ENCODE measurements around the gene PRKCB.

Gene PRKCB

GRCh38 chr16:23962001-23962400 lies 126.2 kb downstream of the PRKCB start:
- DNase-seq = no peak

GRCh38 chr16:23964136-23964535 lies 128.4 kb downstream of the PRKCB start:
- DNase-seq = no peak

GRCh38 chr16:23965137-23965733 lies 129.5 kb downstream of the PRKCB start:
- DNase-seq = no peak

DNA sequence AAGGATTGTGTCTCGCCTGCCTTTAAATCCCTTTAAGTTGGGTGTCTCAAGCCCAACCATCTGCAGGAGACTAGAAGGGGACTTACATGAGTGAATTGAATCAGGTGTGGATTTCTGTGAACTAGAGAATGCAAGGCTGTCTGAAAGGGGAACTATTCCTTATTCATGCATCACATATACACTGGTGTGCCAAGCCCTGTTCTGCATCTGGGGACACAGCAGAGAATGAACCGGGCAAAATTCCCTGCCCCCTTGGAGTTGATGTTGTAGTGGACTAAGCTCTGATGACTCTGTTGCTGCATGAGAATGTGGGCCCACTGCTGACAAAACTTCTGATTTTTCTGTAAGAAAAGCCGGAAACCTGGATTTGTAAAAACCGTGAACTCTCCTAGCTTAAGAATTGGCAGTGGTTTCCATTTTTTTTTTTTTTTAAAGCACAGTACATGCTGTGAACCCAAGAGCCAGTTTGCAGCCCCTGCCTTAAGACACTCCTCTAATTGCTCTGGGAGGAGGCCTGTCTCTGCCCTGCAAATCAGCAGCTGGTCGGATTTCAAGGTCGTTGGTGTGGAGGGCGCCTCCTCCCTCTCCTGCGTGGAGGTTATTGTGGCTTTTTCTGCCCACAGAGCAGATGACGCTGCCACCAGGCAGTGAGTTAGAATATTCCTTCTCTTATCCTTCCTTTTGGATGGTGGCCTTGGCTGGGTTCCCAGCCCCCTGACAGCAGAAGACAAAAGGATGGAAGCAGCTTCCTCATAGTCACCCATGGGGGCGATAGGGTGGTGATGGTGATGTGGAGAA lies 131.0 kb downstream of the PRKCB start:
- peak in 1 of 56 donors; percentile 8 for DNase-seq

DNA sequence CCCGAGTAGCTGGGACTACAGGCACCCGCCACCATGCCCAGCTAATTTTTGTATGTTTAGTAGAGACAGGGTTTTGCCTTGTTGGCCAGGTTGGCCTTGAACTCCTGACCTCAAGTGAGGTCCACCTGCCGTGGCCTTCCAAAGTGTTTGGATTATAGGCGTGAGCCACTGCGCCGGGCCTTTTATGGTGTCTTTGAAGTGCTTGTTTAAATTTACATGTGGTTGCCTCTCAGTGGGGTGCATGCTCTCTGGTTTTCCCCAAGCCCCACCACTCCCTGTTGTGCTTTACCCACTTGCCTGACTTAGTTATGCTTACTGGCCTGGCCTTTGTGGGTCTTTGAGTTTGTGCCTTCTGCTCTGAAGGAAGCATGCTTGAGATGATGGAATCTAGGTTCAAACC lies 132.0 kb downstream of the PRKCB start:
- no peak for DNase-seq

- DNase-seq = no peak
Observed at GRCh38 chr16:23968176-23968575, 132.4 kb downstream of the PRKCB start.

DNA sequence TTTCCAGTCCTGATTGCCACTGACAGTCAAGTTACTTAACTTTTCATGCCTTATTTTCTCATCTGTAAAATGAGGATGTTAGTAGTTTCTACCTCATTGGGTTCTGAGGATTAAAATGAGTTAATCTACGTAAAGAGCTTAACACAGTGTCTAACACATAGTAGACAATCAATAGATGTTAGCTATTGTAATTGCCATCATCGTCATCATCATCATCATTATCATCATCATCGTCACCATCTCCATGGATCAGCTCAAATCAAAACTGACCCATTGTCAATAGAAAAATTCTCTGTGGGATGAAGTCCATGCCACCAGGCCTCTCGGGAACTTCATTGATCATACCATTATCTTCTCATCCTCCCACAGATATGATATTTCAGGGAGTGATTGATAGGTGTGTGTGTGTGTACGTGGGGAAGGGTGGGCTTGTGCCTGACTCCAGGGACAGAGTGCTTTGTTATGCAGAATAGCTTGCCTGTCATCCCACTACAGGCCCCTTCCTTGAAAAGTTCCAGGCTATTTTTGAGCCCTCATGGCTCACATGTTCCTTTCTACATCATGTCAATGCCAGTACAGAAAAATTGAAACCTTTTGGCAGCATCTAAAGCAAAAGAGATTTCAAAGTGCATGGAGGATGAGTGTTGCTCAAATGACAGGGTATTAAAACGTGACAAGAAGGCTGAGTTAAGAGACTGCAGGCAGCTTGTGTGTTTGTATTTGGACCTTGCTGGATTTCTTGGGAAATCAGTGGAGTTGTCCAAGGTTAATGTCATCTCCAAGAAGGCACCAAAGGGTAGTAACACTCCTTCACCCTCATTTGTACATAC lies 133.9 kb downstream of the PRKCB start:
- peak in 8 of 56 donors; percentile 1 to 27 (median 22) for DNase-seq

- no peak for DNase-seq
Observed at GRCh38 chr16:23974223-23974622, 138.4 kb downstream of the PRKCB start.

- peak in 5 of 56 donors; percentile 1 to 9 (median 5) for DNase-seq
Observed at GRCh38 chr16:23975293-23975692, 139.5 kb downstream of the PRKCB start.

DNA sequence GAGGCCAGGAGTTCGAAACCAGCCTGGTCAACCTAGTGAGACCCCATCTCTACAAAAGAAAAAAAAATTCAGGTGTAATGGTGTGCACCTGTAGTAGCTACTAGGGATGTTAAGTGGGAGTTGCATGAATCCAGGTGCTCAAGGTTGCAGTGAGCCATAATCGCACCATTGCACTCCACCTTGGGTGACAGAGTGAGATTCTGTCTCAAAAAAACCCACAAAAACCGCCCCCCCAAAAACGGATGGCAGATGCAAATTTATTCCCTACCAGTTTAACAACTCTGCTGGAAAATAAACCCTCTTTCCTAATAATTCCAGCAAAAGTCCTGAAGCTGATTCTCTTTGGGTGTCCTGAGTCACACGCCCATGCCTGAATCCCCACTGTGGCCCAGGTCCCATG lies 140.3 kb downstream of the PRKCB start:
- DNase-seq = peak in 6 of 56 donors; percentile 8 to 33 (median 16)

DNA sequence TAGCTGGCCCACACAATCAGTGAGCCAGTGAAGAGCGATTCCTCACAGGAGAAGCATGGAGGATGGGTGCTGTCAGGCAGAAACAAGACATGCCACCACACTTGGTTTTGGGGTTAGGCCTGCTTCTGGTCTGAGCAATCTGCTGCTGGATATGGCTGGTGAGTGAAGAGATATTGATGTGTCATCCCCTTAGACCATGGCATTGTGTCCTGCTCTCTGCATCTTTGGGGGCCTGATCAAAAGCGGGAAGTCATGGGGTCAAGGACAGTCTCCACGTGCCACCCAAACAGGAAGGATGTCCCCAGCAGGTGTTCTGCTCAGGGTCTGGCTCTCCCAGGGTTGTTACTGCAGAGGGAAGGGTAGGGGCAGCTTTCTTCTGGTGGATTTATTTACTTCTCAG lies 140.7 kb downstream of the PRKCB start:
- DNase-seq = no peak

GRCh38 chr16:23979441-23979840 lies 143.7 kb downstream of the PRKCB start:
- peak in 29 of 56 donors; percentile 3 to 75 (median 30) for DNase-seq

DNA sequence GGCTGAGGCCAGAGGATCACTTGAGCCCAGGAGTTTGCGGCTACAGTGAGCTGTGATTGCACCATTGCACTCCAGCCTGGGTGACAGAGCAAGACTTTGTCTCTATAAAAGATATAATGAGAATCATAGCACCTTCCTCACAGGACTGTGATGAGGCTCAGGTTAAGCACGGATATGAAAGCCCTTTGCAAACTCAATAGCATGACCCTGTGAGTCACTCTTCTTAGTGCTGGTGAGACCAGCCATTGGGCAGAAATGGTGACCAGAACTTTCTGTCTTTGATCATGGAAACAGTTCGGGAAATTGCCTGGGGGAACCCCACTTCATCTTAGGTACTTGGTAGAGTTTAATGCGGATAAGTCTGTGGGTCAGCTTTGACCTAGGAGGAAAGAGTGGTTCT lies 144.2 kb downstream of the PRKCB start:
- no peak for DNase-seq

- no peak for DNase-seq
Observed at GRCh38 chr16:23981429-23982399, 145.9 kb downstream of the PRKCB start.

GRCh38 chr16:23986455-23986854 lies 150.7 kb downstream of the PRKCB start:
- DNase-seq = no peak

DNA sequence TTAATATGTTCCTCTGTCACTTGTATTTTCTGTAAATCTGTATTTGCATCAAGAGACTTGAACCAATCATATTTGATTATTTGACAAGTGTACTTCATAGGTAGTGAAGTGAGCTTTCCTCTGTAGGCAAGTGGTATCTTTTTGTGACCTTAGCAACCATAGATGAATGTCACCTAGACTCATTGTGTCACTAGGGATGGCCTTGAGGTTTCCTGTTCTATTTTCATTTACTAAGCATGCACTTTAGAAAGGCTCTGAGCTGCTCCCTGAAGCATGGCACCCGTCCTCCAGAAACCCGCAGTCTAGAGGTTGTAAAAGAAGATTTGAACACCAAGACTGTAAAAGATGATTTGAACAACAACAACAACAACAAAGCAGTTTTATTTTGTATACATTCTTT lies 151.7 kb downstream of the PRKCB start:
- no peak for DNase-seq

DNA sequence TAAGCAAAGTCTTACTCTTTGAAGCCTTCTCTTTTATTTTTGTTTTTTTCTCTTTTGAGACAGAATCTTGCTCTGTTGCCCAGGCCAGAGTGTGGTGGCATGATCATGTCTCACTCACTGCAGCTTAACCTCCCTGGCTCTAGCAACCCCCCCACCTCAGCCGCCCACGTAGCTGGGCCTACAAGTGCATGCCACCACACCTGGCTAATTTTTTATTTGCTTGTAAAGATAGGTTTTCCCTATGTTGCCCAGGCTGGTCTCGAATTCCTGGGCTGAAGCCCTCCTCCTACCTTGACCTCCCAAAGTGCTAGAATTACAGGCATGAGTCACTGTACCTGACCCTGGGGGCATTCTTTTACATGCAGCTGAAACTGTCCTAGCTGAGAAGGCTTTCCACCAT lies 154.7 kb downstream of the PRKCB start:
- DNase-seq = no peak

DNA sequence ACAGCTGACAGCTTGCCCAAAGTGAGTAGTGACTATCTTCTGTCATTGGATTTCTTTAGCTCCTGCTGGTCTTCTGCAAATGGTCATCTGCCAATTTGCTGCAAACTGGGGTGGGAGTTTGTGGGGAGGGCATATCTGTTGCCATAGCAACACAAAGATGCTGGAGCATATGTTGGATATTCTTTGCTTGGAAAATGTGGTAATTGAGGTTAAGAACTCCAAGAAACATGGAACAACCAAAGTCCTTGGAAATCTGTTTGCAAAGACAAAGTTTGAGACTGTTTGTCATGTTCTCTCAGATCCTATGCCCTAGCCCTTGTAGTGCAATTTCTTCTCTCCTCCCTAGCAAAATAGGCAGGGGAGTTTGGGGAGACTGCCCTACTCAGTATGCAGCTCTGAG lies 155.3 kb downstream of the PRKCB start:
- DNase-seq = no peak

- DNase-seq = no peak
Observed at GRCh38 chr16:23994615-23995014, 158.8 kb downstream of the PRKCB start.

DNA sequence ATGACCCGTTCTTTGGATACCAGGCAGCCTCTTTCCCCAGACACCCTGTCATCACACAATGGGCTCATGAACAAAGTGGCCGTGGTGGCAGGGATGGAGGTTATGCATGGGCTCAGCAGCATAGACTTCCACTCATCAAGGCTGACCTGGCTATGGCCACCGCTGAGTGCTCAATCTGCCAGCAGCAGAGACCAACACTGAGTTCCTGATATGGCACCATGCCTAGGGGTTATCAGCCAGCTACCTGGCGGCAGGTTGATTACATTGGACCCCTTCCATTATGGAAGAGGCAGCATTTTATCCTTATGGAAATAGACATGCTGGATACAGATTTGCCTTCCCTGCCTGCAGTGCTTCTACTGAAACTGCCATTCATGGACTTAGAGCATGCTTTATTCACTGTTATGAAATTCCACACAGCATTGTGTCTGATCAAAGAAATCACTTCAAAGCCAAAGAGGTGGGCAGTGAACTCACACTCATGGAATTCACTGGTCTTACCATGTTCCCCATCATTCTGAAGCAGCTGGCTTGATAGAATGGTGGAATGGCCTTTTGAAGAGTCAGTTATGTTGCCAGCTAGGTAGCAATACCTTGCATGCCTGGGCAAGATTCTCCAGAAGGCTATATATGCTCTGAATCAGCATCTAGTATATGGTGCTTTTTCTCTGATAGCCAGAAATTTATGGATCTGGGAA lies 160.6 kb downstream of the PRKCB start:
- DNase-seq = no peak

All from nucleus accumbens (tissue), 56 donors.